SK-N-SH (cell line): Measurements from ENCODE around the gene COL8A1. TPM values are rescaled to one million over a fixed set of nuclear protein-coding genes. Genes with fewer than 3 reads are reported as not detected.

Source experiments
- CTCF ChIA-PET: fragments of 300-600, 350-600 bp; formaldehyde crosslinking; extraction: SDS; loops from one replicate; lab custom pipeline; 2021; lab: Yijun Ruan, JAX
- POLR2A ChIA-PET: fragments of 350-600 bp; sonication (Branson Sonifier 250); formaldehyde crosslinking; extraction: SDS; loops from one replicate; lab custom pipeline; 2020; ENCODE audit warnings: antibody characterized with exemption, inconsistent platforms; lab: Yijun Ruan, JAX
- DNase-seq: peaks from one replicate; pipeline ENCODE4 v3.0.0; 2012
- H2AFZ ChIP-seq: fragments of 200-600 bp; sonication (generic); 2 replicates; pipeline ENCODE4 v1.8.1; 2016; ENCODE audit warnings: antibody characterized with exemption, mild to moderate bottlenecking, low read depth
- H3F3A ChIP-seq: fragments of 200-600 bp; sonication (generic); replicated peaks from 2 replicates; pipeline ENCODE3; 2016; ENCODE audit warnings: antibody characterized with exemption, mild to moderate bottlenecking; ENCODE audit not compliant: insufficient read depth
- H3K27ac ChIP-seq, 2 experiments: fragments of 200-500 bp in 1 of 2; fragments of 200-600 bp in 1 of 2; sonication (Bioruptor generic) in 1 of 2; sonication (generic), shearing (Covaris generic) in 1 of 2; 2 replicates each; pipeline versions ENCODE4 v1.5.1 to v1.6.1; 2014 to 2016; ENCODE audit warnings: low read depth in 2 of 2, inconsistent platforms in 1 of 2, low read length in 1 of 2, mild to moderate bottlenecking in 1 of 2, mixed read lengths in 1 of 2
- H3K27me3 ChIP-seq: fragments of 200-600 bp; sonication (generic), shearing (Covaris generic); 2 replicates; pipeline ENCODE4 v1.6.1; 2016; ENCODE audit warnings: mixed run types; ENCODE audit not compliant: insufficient read depth
- H3K36me3 ChIP-seq, 2 experiments: fragments of 200-500 bp in 1 of 2; fragments of 200-600 bp in 1 of 2; sonication (Bioruptor generic) in 1 of 2; sonication (generic) in 1 of 2; replicated peaks in 1 of 2; 2 replicates each; pipeline versions ENCODE3 to v1.5.1; 2014 to 2016; ENCODE audit warnings: low read length in 1 of 2, mild to moderate bottlenecking in 1 of 2; ENCODE audit not compliant: insufficient read depth in 2 of 2, control insufficient read depth in 1 of 2
- H3K4me1 ChIP-seq, 2 experiments: fragments of 200-500 bp in 1 of 2; fragments of 200-600 bp in 1 of 2; sonication (Bioruptor generic) in 1 of 2; sonication (generic), shearing (Covaris generic) in 1 of 2; 2 replicates each; pipeline versions ENCODE4 v1.5.1 to v1.6.1; 2014 to 2016; ENCODE audit warnings: low read depth in 1 of 2, low read length in 1 of 2, mixed run types in 1 of 2; ENCODE audit not compliant: insufficient read depth in 2 of 2, control insufficient read depth in 1 of 2
- H3K4me2 ChIP-seq: fragments of 200-600 bp; sonication (generic), shearing (Covaris generic); 2 replicates; pipeline ENCODE4 v1.6.1; 2017; ENCODE audit warnings: mixed run types
- H3K4me3 ChIP-seq, 2 experiments: fragments of 200-500 bp in 1 of 2; fragments of 200-600 bp in 1 of 2; sonication (Bioruptor generic) in 1 of 2; sonication (generic), shearing (Covaris generic) in 1 of 2; 2 replicates each; pipeline versions ENCODE4 v1.5.1 to v1.8.1; 2014 to 2016; ENCODE audit warnings: low read depth in 2 of 2, inconsistent platforms in 1 of 2, low read length in 1 of 2, mild to moderate bottlenecking in 1 of 2, mixed read lengths in 1 of 2, moderate library complexity in 1 of 2
- H3K79me2 ChIP-seq: fragments of 200-600 bp; sonication (generic); 2 replicates; pipeline ENCODE4 v1.8.1; 2017; ENCODE audit warnings: mild to moderate bottlenecking; ENCODE audit not compliant: insufficient read depth
- H3K9ac ChIP-seq: fragments of 200-600 bp; sonication (generic); 2 replicates; pipeline ENCODE4 v1.6.1; 2017; ENCODE audit warnings: mixed run types
- H3K9me2 ChIP-seq: fragments of 200-600 bp; sonication (generic); 2 replicates; pipeline ENCODE4 v1.6.1; 2017; ENCODE audit warnings: mixed run types
- H3K9me3 ChIP-seq: fragments of 200-600 bp; sonication (generic); 2 replicates; pipeline ENCODE4 v1.6.1; 2017; ENCODE audit warnings: mixed run types, mild to moderate bottlenecking, moderate library complexity
- H4K20me1 ChIP-seq: fragments of 200-600 bp; sonication (generic); 2 replicates; pipeline ENCODE4 v1.6.1; 2017; ENCODE audit warnings: mild to moderate bottlenecking, mixed run types; ENCODE audit not compliant: insufficient read depth
- CHD2 ChIP-seq: fragments of 150-350 bp; IDR thresholded peaks from 2 replicates; pipeline ENCODE4 v1.6.1; 2018; ENCODE audit warnings: low read length; ENCODE audit not compliant: partially characterized antibody
- ELF1 ChIP-seq: IDR thresholded peaks from 2 replicates; pipeline ENCODE4 v1.4.0; 2012
- EP300 ChIP-seq, 2 experiments: IDR thresholded peaks; 2 replicates each; pipeline versions ENCODE4 v1.4.0 to v1.6.1; 2012; ENCODE audit warnings: borderline replicate concordance in 1 of 2, low read depth in 1 of 2, low read length in 1 of 2
- FOSL2 ChIP-seq: IDR thresholded peaks from 2 replicates; pipeline ENCODE4 v1.4.0; 2012; ENCODE audit warnings: low read depth, mild to moderate bottlenecking, moderate library complexity, borderline replicate concordance
- FOXJ3 ChIP-seq: sonication (generic); formaldehyde crosslinking; IDR thresholded peaks from 2 replicates; pipeline ENCODE4 v1.5.1; 2020; ENCODE audit warnings: mild to moderate bottlenecking, missing genetic modification reagents
- FOXM1 ChIP-seq: IDR thresholded peaks from 2 replicates; pipeline ENCODE4 v1.4.0; 2012; ENCODE audit warnings: low read depth, mild to moderate bottlenecking
- GABPA ChIP-seq: IDR thresholded peaks from 2 replicates; pipeline ENCODE4 v1.4.0; 2012; ENCODE audit warnings: low read depth, mild to moderate bottlenecking
- IRF3 ChIP-seq: fragments of 150-350 bp; IDR thresholded peaks from 2 replicates; pipeline ENCODE4 v1.6.1; 2016; ENCODE audit warnings: mild to moderate bottlenecking, low read depth, low read length
- MXI1 ChIP-seq: IDR thresholded peaks from 2 replicates; pipeline ENCODE4 v1.6.1; 2012; ENCODE audit warnings: mild to moderate bottlenecking, low read depth, low read length, improper control_type of control experiment
- NFIC ChIP-seq: IDR thresholded peaks from 2 replicates; pipeline ENCODE4 v1.4.0; 2012; ENCODE audit warnings: borderline replicate concordance
- NRF1 ChIP-seq: IDR thresholded peaks from 2 replicates; pipeline ENCODE4 v1.6.1; 2012; ENCODE audit warnings: low read depth, mild to moderate bottlenecking, low read length
- RCOR1 ChIP-seq: fragments of 150-350 bp; IDR thresholded peaks from 2 replicates; pipeline ENCODE4 v1.6.1; 2017; ENCODE audit warnings: antibody characterized with exemption, low read length
- RFX5 ChIP-seq: IDR thresholded peaks from 2 replicates; pipeline ENCODE4 v1.6.1; 2012; ENCODE audit warnings: mild to moderate bottlenecking, improper control_type of control experiment, low read length
- RXRA ChIP-seq: IDR thresholded peaks from 2 replicates; pipeline ENCODE4 v1.4.0; 2012; ENCODE audit warnings: low read depth, mild to moderate bottlenecking, borderline replicate concordance
- SMC3 ChIP-seq: IDR thresholded peaks from 2 replicates; pipeline ENCODE4 v1.6.1; 2012; ENCODE audit warnings: low read depth, low read length, improper control_type of control experiment
- TAF1 ChIP-seq: IDR thresholded peaks from 2 replicates; pipeline ENCODE4 v1.6.1; 2012; ENCODE audit warnings: low read depth, mild to moderate bottlenecking, low read length, moderate library complexity, borderline replicate concordance
- TCF12 ChIP-seq: IDR thresholded peaks from 2 replicates; pipeline ENCODE4 v1.4.0; 2012
- TEAD4 ChIP-seq: IDR thresholded peaks from 2 replicates; pipeline ENCODE4 v1.4.0; 2012; ENCODE audit warnings: mild to moderate bottlenecking, borderline replicate concordance; ENCODE audit not compliant: insufficient read depth
- USF2 ChIP-seq: fragments of 150-350 bp; IDR thresholded peaks from 2 replicates; pipeline ENCODE4 v1.6.1; 2017; ENCODE audit warnings: antibody characterized with exemption, low read length, low read depth, borderline replicate concordance
- WGBS: methylation state at CpG from one replicate; pipeline ENCODE4 v1.1.6; 2017; ENCODE audit warnings: low lambda C conversion rate; 5-methylcytosine and 5-hydroxymethylcytosine counted together
- polyA plus RNA-seq, 3 experiments: library from polyadenylated mRNA; depleted of rRNA; stranded (reverse); fragments of >200 nt; gene quantifications; 2 replicates each; pipeline ENCODE4 v1.2.3, GENCODE V29; 2012
- TF ChIP-seq, protein P1 (sequence below): IDR thresholded peaks from 2 replicates; pipeline ENCODE4 v1.4.0; 2012; ENCODE audit warnings: low read depth

The COL8A1 gene
- polyA plus RNA-seq, 1 of the 3 experiments (the other 2 are of a cell fraction) = 4.0 TPM

- Histone ChIP-seq H3F3A (no peaks in the 10 kb centered on the region), H4K20me1 (no peaks in the 10 kb centered on the region), H3K27ac (no peak overlapping the region), H2AFZ (no peak overlapping the region), H3K27me3 (peaks cover 6% of the 10 kb centered on the region; the same call in 1 of the 2 replicates), H3K4me3 (no peak overlapping the region), H3K4me2 (no peak overlapping the region), H3K9ac (no peak overlapping the region), H3K79me2 (no peaks in the 10 kb centered on the region), H3K36me3 (no peaks in the 10 kb centered on the region), H3K9me2 (no peaks in the 10 kb centered on the region), H3K9me3 (no peaks in the 10 kb centered on the region), H3K4me1 (no peaks in the 10 kb centered on the region)
- WGBS = 23% methylated on average over 9 of the region's 9 CpGs
- POLR2A ChIA-PET = no interaction called here
- no peak for TF ChIP-seq TAF1
- TF ChIP-seq NFIC = no peak
- no peak for TF ChIP-seq RXRA
- TF ChIP-seq SMC3 = no peak
- TF ChIP-seq NRF1 = no peak
- no peak for DNase-seq
- CTCF ChIA-PET = no interaction called here
Measured at GRCh38 chr3:99681976-99682375, 43.6 kb downstream of the COL8A1 start.

- Histone ChIP-seq H3K9ac (no peak overlapping the region), H3F3A (no peaks in the 10 kb centered on the region), H2AFZ (no peak overlapping the region), H3K9me3 (no peaks in the 10 kb centered on the region), H3K4me3 (no peak overlapping the region), H3K36me3 (no peaks in the 10 kb centered on the region), H3K27ac (no peak overlapping the region; a peak in 1 of 4 replicates), H3K4me1 (no peaks in the 10 kb centered on the region), H3K79me2 (no peaks in the 10 kb centered on the region), H3K27me3 (peaks cover 17% of the 10 kb centered on the region; the same call in 1 of the 2 replicates), H3K4me2 (no peak overlapping the region), H4K20me1 (no peaks in the 10 kb centered on the region), H3K9me2 (no peaks in the 10 kb centered on the region)
- POLR2A ChIA-PET = no interaction called here
- CTCF ChIA-PET = interaction anchor here (0.8 to 0.9 kb wide), 3 partner anchors 24 to 660 kb away, joined by 3 read pairs; no protein-coding TSS in a partner anchor
- no peak for TF ChIP-seq USF2
- no peak for TF ChIP-seq GABPA
- TF ChIP-seq RXRA = no peak
- no peak for TF ChIP-seq CHD2
- no peak for TF ChIP-seq RCOR1
- TF ChIP-seq FOXJ3 (CRISPR knock-in tag) = no peak
- no peak for TF ChIP-seq NRF1
- no peak for TF ChIP-seq RFX5
- TF ChIP-seq IRF3 = no peak
- no peak for TF ChIP-seq TEAD4
- no peak for TF ChIP-seq FOSL2
- TF ChIP-seq EP300 (IDR thresholded peaks at IDR 0.05; ENCODE audit: borderline replicate concordance in 1 of 2, low read depth in 1 of 2, low read length in 1 of 2) = no peak
- TF ChIP-seq NFIC = no peak
- TF ChIP-seq FOXM1 = no peak
- TF ChIP-seq, protein P1, sequence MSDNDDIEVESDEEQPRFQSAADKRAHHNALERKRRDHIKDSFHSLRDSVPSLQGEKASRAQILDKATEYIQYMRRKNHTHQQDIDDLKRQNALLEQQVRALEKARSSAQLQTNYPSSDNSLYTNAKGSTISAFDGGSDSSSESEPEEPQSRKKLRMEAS = no peak
- no peak for TF ChIP-seq ELF1
- no peak for TF ChIP-seq MXI1
- no peak for TF ChIP-seq TCF12
- TF ChIP-seq SMC3 = no peak
- DNase-seq = no peak
- WGBS = 0% methylated on average over 1 of the region's 1 CpG
Measured at GRCh38 chr3:99683465-99683864, 45.1 kb downstream of the COL8A1 start.
